Hippocampal formation (tissue), 2 donors: ENCODE results near the gene GIGYF2.
"Not testable (repeated sequence)": the region's sequence is repeated elsewhere in the genome, so short reads cannot be mapped to it uniquely, and the experiment has no call there.

Experiments
- DNase-seq, 2 donors: peaks; one replicate each; lab custom pipeline; 2025; lab: John Stamatoyannopoulos, UW

Gene GIGYF2

DNA sequence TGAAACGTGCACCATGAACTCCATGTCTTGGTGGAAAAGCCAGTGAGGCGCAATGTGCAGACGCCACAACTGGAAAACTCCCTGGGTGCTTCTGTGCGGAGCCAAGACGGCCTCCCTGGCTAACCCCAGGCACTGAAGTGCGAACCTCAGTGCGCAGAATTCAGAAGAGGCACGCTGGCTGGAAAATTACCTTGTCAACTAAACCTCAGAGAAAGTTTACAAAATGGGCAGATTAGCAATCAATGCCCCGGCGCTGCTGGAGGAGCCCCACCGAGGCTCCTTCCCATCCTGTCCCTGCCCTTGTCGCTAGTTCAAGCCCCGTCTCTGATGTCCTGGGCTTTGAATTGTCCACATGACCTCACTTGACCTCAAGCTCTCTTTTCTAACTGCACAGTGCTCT is 195.1 kb downstream of the GIGYF2 start:
- DNase-seq: no peak

- no peak for DNase-seq
Measured at GRCh38 chr2:232892843-232893242, 195.7 kb downstream of the GIGYF2 start.

DNA sequence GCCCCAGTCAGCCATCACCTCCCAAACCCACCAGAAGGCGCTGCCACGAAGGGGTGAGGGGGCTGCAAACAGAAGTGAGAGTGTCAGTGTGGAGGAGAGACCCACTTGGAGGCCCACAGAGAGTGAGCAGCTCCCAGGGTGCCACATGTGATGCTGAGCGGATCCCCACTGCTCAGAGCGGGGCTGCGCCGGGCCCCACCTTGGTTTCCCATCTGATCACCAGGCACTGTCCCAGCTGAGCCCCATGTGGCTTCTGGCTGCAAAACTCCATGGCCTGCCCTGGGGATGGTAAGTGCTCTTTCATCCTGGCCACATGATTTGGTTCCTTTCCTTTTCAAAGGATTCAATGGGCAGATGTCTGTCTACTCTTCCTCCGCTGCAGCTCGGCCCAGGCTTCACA is 196.7 kb downstream of the GIGYF2 start:
- no peak for DNase-seq

DNA sequence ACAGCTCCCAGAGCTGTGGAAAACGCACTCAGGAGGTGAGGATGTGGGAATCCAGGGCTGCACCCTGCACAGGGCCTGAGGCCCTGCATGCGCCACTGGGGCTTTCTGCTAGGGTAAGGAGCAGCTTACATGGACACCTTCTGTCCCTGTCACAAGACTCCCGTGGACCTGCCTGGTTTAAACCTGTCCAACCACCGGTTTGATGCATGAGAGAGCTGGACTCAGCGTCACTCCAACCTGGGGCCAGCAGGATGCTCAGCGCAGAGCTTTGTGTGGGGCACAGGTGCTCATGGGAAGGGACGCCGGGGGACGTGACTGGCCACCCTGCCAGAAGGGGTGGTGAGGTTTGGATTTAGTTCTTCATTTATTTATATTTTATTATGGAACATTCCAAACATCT is 197.1 kb downstream of the GIGYF2 start:
- DNase-seq: no peak

- DNase-seq: no peak
Measured at GRCh38 chr2:232894746-232895145, 197.6 kb downstream of the GIGYF2 start.

- no peak for DNase-seq
Measured at GRCh38 chr2:232896111-232896510, 199.0 kb downstream of the GIGYF2 start.

DNA sequence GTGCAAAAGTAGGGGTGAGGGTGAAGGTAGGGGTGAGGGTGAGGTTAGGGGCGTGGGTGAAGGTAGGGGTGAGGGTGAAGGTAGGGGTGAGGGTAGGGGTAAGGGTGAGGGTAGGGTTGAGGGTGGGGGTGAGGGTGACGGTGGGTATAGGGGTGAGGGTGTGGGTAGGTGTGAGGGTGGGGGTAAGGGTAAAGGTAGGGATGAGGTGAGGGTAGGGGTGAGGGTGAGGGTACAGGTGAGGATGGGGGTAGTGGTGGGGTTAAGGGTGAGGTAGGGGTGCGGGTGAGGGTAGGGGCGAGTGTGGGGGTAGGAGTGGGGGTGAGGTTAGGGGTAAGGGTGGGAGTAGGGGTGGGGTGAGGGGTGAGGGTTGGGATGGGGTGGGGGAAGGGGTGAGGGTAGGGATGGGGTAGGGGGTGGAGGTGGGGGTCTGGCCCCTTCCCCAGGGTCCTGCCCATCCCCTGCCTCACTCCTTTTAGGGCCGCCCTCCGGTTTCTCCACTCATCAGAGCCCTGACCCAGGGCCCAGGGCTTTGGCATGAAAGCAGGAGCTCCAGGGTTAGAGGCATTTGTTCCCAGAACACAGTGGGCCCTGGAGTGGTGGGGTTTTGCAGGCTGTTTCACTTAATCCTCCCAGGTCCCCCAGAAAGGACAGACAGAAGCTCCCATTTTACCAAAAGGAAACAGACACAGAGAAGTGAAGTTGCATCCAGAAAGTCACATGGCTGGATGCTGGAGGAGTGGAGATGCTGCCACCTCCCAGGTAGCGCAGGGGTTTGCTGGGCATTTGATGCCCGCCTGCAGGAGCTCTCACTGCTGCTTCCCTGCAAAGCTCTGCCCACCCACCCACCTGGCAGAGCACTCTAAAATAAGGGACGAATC is 199.8 kb downstream of the GIGYF2 start:
- no peak for DNase-seq

- no peak for DNase-seq
Measured at GRCh38 chr2:232897598-232898408, 200.7 kb downstream of the GIGYF2 start.

DNA sequence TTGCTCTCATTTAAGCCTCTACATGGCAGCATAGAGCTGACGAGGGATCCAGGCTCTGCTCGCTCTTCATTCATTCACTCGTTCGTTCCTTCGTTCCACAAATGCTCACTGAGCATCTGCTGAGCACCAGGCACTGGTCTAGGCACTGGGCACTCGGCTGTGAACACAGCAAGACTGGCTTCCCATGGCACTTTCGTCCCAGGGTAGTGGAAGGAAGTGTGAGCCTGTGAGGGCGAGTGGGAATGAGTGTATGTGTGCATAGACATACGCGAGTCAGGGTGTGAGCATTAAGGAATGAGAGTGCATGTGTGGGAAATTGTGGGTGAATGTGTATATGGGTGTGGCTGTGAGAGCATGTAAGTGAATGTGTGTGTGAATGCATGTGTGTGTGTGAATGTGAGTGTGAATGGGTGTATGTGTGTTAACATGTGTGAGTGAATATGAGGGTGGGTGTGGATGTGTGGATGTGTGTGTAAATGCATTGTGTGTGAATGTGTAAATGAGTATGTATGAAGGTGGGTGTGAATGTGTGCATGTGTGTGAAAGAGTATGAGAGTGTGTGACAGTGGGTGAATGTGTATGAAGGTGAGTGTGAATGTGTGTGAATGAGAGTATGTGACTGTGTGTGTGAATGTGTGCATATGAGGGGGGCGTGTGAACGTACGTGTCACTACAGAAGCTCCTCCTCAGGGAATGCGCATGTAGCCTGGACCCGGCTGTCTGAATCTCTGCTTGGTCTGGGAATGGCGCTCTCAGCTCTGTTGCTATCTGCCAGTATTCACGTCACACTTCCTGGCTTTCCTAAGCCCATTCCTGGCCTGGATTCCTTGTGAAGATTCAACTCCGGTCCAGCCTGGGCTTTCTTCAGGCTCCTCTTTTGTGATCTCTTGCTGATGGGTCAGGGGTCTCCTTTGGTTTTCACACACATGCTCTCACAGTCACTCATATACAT is 201.7 kb downstream of the GIGYF2 start:
- no peak for DNase-seq

DNA sequence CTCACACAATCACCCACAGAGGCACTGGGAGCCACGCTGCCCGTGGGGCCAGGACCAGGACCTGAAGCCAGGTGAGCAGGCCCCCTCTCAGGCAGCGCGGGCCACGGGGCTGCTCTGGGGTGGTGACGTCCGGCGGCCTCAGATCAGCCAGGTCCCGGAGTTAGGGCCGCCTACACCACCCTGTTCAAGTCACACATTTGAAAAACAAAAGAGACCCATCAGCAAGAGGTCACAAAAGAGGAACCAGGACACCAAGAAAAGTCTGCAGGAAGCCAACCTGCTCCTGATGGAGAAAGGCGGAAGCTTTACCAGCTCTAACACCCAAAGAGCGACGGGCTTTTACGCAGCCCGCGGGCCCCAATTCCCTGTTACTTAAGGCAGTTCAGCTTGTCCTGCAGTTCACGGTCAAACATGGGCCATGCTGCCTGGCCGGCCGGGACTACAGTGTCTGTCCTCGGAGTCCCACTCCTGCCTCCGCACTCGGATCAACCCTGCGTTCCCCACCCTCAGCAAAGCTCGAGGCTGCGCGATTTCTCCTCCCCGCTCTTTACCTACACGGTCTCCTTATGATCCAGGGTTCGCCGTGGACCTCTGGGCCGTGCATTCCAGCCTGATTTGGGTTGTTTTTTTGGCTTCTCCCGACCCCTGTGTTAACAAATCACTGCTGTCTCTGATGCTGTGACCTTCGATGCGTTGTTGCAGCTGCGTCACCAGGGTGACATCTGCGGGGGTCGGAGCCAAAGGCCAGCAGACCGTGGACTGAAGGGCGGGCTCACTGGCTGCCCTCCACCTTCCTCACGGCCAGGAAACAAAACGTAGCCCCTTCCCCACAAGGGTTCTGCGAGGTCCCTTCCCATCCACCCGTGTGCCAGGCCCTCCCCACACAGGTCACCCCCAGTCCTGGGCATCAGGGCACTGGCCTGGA is 203.9 kb downstream of the GIGYF2 start:
- DNase-seq: no peak

DNA sequence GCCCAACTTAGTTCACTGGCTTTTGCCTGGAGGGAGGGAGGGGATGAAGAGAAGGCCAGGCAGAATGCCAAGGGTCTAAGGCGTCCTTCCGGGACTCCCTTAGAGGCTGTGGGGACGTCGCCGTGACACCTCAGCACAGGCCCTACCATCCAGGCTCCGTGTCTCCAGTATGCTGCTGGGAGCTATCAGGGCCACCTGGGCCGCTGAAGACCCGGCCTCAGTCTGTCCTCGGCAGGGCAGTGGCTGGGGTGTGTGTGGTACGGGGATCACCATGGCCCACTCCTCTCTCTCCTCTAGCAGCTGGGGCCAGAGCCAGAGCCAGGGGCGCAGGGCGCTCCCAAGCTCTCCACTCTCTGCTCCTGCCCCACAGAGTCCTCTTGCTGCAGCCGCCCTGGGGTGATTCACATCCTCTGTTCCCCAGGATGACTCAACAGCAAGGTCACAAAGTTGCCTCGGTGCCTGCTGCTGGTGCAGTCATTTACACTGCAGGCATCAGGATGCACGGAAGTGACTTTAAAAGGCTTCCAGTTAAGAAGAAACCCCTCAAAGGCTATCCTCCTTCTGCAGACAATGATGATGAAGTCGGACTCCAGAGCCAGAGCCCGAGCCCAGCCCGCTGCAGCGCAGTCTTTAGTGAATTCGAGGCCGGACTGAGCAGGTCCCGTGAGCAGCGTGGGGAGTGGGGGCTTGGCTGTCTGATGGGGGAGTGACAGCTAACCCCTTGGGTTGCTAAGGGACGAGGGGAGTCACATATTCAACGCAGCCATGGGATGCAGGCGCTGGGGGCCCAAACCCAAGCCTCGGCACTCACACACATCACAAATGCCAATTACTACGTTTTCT is 204.8 kb downstream of the GIGYF2 start:
- no peak for DNase-seq

DNA sequence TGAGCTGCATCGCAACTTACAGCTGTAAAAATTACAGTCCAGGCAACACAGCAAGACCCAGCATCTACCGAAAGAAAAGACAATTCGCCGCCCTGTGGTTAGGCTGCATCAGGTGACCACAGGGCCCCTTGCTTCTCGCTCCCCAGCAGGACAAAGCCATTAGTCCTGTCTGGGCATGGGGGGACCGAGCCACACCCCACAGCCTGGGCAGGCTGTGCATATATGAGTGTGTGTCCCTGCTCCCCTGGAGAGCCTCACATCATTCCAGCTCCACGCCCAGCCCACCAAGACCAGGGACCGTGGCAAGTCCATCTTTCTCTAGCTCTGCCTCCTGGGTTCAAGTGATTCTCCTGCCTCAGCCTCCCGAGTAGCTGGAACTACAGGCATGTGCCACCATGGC is 206.9 kb downstream of the GIGYF2 start:
- DNase-seq: no peak

GRCh38 chr2:232906867-232907717 is 210.0 kb downstream of the GIGYF2 start:
- not testable (repeated sequence) for DNase-seq

- DNase-seq: not testable (repeated sequence)
Measured at GRCh38 chr2:232907718-232908085, 210.6 kb downstream of the GIGYF2 start.

DNA sequence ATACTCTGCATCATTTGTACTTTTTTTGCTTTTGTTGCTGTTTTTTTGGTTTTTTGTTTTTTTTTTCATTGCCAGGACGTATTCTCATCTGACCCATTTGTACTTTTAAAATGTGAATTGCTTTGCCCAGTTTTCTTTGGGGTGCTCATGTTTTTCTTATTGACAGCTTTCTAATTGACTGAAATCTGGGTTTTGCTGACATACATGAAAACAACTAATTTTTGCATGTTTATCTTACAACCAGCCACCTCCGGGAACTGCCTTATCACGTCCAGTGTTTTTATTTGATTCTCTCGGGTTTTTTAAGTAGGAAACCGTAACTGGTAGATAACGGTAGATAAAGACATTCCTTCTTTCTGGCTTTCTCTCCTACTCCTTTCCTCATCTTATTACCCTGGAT is 211.6 kb downstream of the GIGYF2 start:
- DNase-seq: no peak
